Neural cell (in vitro differentiated cells): ENCODE measurements around the gene ACE. TPM values are rescaled to one million over a fixed set of nuclear protein-coding genes. Genes with fewer than 3 reads are reported as not detected.

Experiments
- H2AFZ ChIP-seq: fragments of 200-600, 300-800 bp; sonication (generic), shearing (Covaris generic); 2 replicates; pipeline ENCODE4 v1.6.0; 2014; ENCODE audit warnings: low read depth, mild to moderate bottlenecking, antibody characterized with exemption, low read length, moderate library complexity
- H3F3A ChIP-seq: fragments of 200-600 bp; shearing (Covaris generic); 2 replicates; pipeline ENCODE4 v1.6.1; 2016; ENCODE audit warnings: mild to moderate bottlenecking, moderate library complexity, mixed read lengths, antibody characterized with exemption, low read length; ENCODE audit not compliant: insufficient read depth, poor library complexity, severe bottlenecking
- H3K27ac ChIP-seq: fragments of 200-600, 300-800 bp; sonication (generic), shearing (Covaris generic); 2 replicates; pipeline ENCODE4 v1.5.1; 2014; ENCODE audit warnings: mild to moderate bottlenecking, low read length, moderate library complexity
- H3K27me3 ChIP-seq: fragments of 300-800, 200-600 bp; sonication (generic), shearing (Covaris generic); 2 replicates; pipeline ENCODE4 v1.6.0; 2014; ENCODE audit warnings: mild to moderate bottlenecking, low read depth, low read length, moderate library complexity; ENCODE audit not compliant: insufficient read depth
- H3K36me3 ChIP-seq: fragments of 300-800, 200-600 bp; sonication (generic), shearing (Covaris generic); 2 replicates; pipeline ENCODE4 v1.5.1; 2014; ENCODE audit warnings: mild to moderate bottlenecking, antibody characterized with exemption, low read length, moderate library complexity; ENCODE audit not compliant: insufficient read depth
- H3K4me2 ChIP-seq: fragments of 300-800, 200-600 bp; sonication (generic), shearing (Covaris generic); 2 replicates; pipeline ENCODE4 v1.6.0; 2014; ENCODE audit warnings: mild to moderate bottlenecking, low read length
- H3K4me3 ChIP-seq: fragments of 300-800, 200-600 bp; sonication (generic), shearing (Covaris generic); 2 replicates; pipeline ENCODE4 v1.5.1; 2014; ENCODE audit warnings: mild to moderate bottlenecking, low read length, moderate library complexity
- H3K79me2 ChIP-seq: fragments of 200-600 bp; shearing (Covaris generic); replicated peaks from 2 replicates; pipeline ENCODE4 v1.6.0; 2014; ENCODE audit warnings: mild to moderate bottlenecking, low read length, moderate library complexity; ENCODE audit not compliant: insufficient read depth
- H3K9ac ChIP-seq: fragments of 300-800, 200-600 bp; sonication (generic), shearing (Covaris generic); 2 replicates; pipeline ENCODE4 v1.6.1; 2016; ENCODE audit warnings: mild to moderate bottlenecking, low read length, mixed read lengths
- H3K9me2 ChIP-seq: fragments of 200-600 bp; shearing (Covaris generic); 2 replicates; pipeline ENCODE4 v1.6.1; 2016; ENCODE audit warnings: mild to moderate bottlenecking, low read length, mixed read lengths; ENCODE audit not compliant: insufficient read depth
- H3K9me3 ChIP-seq: fragments of 200-600, 300-800 bp; sonication (generic), shearing (Covaris generic); 2 replicates; pipeline ENCODE4 v1.6.1; 2016; ENCODE audit warnings: mild to moderate bottlenecking, mixed run types, low read length, moderate library complexity, mixed read lengths
- H4K20me1 ChIP-seq: fragments of 200-600 bp; shearing (Covaris generic); 2 replicates; pipeline ENCODE4 v1.6.1; 2016; ENCODE audit warnings: mild to moderate bottlenecking, mixed run types; ENCODE audit not compliant: insufficient read depth
- EP300 ChIP-seq: fragments of 450-650 bp; conservative IDR thresholded peaks from 2 replicates; pipeline ENCODE4 v1.6.1; 2014; ENCODE audit warnings: antibody characterized with exemption, mild to moderate bottlenecking, moderate library complexity; ENCODE audit not compliant: poor library complexity, severe bottlenecking
- EZH2 ChIP-seq: fragments of 200-600, 300-800 bp; shearing (Covaris generic), sonication (generic); IDR thresholded peaks from 2 replicates; pipeline ENCODE4 v1.6.1; 2014; ENCODE audit warnings: antibody characterized with exemption, low read length, borderline replicate concordance, mild to moderate bottlenecking; ENCODE audit not compliant: insufficient read depth, poor library complexity, severe bottlenecking
- MXI1 ChIP-seq: fragments of 450-650 bp; conservative IDR thresholded peaks from 2 replicates; pipeline ENCODE4 v1.6.1; 2014; ENCODE audit warnings: antibody characterized with exemption, mild to moderate bottlenecking; ENCODE audit not compliant: poor library complexity, severe bottlenecking
- POLR2AphosphoS5 ChIP-seq: IDR thresholded peaks from 2 replicates; pipeline ENCODE4 v1.6.1; 2012
- RAD21 ChIP-seq: fragments of 450-650 bp; conservative IDR thresholded peaks from 2 replicates; pipeline ENCODE4 v1.6.1; 2014; ENCODE audit warnings: antibody characterized with exemption, mild to moderate bottlenecking, moderate library complexity
- SMC3 ChIP-seq: fragments of 450-650 bp; conservative IDR thresholded peaks from 2 replicates; pipeline ENCODE4 v1.6.1; 2014; ENCODE audit warnings: antibody characterized with exemption, mild to moderate bottlenecking, moderate library complexity; ENCODE audit not compliant: poor library complexity
- TAF1 ChIP-seq: IDR thresholded peaks from 2 replicates; pipeline ENCODE4 v1.6.1; 2012; ENCODE audit warnings: low read depth
- polyA plus RNA-seq: library from polyadenylated mRNA; depleted of rRNA; stranded (reverse); fragments of >200 nt; gene quantifications from 2 replicates; pipeline ENCODE4 v1.2.3, GENCODE V29; 2014
- TF ChIP-seq, protein P1 (sequence below): fragments of 450-650 bp; IDR thresholded peaks from 2 replicates; pipeline ENCODE4 v1.5.1; 2014; ENCODE audit warnings: antibody characterized with exemption, mild to moderate bottlenecking, moderate library complexity; ENCODE audit not compliant: poor library complexity, severe bottlenecking
- TF ChIP-seq, protein P2 (sequence below): IDR thresholded peaks from 2 replicates; pipeline ENCODE4 v1.6.1; 2012; ENCODE audit warnings: borderline replicate concordance

The ACE gene
- polyA plus RNA-seq, 1 donor from 2014 or later = 1.5 TPM

- TF ChIP-seq TAF1 (no peak), EP300 (no peak), EZH2 (no peak), RAD21 (no peak), POLR2AphosphoS5 (no peak), MXI1 (no peak), SMC3 (no peak)
- TF ChIP-seq, protein P1, sequence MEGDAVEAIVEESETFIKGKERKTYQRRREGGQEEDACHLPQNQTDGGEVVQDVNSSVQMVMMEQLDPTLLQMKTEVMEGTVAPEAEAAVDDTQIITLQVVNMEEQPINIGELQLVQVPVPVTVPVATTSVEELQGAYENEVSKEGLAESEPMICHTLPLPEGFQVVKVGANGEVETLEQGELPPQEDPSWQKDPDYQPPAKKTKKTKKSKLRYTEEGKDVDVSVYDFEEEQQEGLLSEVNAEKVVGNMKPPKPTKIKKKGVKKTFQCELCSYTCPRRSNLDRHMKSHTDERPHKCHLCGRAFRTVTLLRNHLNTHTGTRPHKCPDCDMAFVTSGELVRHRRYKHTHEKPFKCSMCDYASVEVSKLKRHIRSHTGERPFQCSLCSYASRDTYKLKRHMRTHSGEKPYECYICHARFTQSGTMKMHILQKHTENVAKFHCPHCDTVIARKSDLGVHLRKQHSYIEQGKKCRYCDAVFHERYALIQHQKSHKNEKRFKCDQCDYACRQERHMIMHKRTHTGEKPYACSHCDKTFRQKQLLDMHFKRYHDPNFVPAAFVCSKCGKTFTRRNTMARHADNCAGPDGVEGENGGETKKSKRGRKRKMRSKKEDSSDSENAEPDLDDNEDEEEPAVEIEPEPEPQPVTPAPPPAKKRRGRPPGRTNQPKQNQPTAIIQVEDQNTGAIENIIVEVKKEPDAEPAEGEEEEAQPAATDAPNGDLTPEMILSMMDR = no peak
- TF ChIP-seq, protein P2, sequence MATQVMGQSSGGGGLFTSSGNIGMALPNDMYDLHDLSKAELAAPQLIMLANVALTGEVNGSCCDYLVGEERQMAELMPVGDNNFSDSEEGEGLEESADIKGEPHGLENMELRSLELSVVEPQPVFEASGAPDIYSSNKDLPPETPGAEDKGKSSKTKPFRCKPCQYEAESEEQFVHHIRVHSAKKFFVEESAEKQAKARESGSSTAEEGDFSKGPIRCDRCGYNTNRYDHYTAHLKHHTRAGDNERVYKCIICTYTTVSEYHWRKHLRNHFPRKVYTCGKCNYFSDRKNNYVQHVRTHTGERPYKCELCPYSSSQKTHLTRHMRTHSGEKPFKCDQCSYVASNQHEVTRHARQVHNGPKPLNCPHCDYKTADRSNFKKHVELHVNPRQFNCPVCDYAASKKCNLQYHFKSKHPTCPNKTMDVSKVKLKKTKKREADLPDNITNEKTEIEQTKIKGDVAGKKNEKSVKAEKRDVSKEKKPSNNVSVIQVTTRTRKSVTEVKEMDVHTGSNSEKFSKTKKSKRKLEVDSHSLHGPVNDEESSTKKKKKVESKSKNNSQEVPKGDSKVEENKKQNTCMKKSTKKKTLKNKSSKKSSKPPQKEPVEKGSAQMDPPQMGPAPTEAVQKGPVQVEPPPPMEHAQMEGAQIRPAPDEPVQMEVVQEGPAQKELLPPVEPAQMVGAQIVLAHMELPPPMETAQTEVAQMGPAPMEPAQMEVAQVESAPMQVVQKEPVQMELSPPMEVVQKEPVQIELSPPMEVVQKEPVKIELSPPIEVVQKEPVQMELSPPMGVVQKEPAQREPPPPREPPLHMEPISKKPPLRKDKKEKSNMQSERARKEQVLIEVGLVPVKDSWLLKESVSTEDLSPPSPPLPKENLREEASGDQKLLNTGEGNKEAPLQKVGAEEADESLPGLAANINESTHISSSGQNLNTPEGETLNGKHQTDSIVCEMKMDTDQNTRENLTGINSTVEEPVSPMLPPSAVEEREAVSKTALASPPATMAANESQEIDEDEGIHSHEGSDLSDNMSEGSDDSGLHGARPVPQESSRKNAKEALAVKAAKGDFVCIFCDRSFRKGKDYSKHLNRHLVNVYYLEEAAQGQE = no peak
- no peaks in the 10 kb centered on the region for H3K27me3 ChIP-seq
- no peaks in the 10 kb centered on the region for H3K79me2 ChIP-seq
- H3F3A ChIP-seq = no peaks in the 10 kb centered on the region
- H4K20me1 ChIP-seq = no peaks in the 10 kb centered on the region
- H3K4me2 ChIP-seq = no peak overlapping the region
- no peak overlapping the region for H2AFZ ChIP-seq
- H3K9me2 ChIP-seq = no peaks in the 10 kb centered on the region
- H3K27ac ChIP-seq = no peak overlapping the region
- no peak overlapping the region for H3K9ac ChIP-seq
- no peak overlapping the region for H3K4me3 ChIP-seq
- H3K36me3 ChIP-seq = no peaks in the 10 kb centered on the region
- H3K9me3 ChIP-seq = no peaks in the 10 kb centered on the region
Measured at GRCh38 chr17:63440770-63441335, 36.0 kb upstream of the ACE start.

DNA sequence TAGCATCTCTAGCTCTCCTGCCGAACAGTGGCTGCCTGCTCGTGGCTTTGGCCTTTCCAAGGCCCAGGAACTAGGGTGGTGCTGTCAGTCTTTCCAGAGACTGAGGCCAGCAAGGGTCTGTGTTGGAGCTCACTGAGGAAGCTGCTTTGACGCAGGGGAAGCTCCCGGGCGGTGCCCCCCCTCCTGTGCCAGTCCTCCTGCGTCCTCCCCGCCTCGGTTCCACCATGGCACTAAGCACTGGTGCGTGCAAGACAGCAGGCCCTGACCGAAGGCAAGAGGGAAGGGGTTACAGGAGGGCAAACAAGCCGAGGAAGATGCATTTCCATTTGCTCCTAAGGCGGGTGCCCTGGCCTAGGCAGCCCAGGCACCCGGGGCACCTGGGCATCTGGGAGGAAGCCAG is 35.2 kb upstream of the ACE start:
- Histone ChIP-seq H4K20me1 (no peaks in the 10 kb centered on the region), H3K4me3 (no peak overlapping the region), H3K27me3 (no peaks in the 10 kb centered on the region), H3K9me3 (no peaks in the 10 kb centered on the region), H3K9ac (no peak overlapping the region), H3K9me2 (no peaks in the 10 kb centered on the region), H2AFZ (no peak overlapping the region), H3K27ac (no peak overlapping the region), H3K36me3 (no peaks in the 10 kb centered on the region), H3K79me2 (no peaks in the 10 kb centered on the region), H3K4me2 (no peak overlapping the region), H3F3A (no peaks in the 10 kb centered on the region)
- TF ChIP-seq POLR2AphosphoS5 = no peak
- TF ChIP-seq, protein P1 = no peak
- TF ChIP-seq RAD21 = no peak
- no peak for TF ChIP-seq EZH2
- TF ChIP-seq, protein P2 = no peak
- TF ChIP-seq MXI1 = no peak
- TF ChIP-seq EP300 = no peak
- TF ChIP-seq SMC3 = no peak
- no peak for TF ChIP-seq TAF1
